Kidney tubule cell (primary cell): ENCODE measurements around the gene CFAP61.
A peak's percentile ranks its signal among the peaks of the same experiment; 100 is the strongest.

Experiments
- DNase-seq: peaks from one replicate; pipeline ENCODE4 v3.0.0-alpha.2; 2018; ENCODE audit warnings: low spot score

CFAP61 gene

GRCh38 chr20:20395903-20396568 is 343.7 kb downstream of the CFAP61 start:
- DNase-seq: no peak

- no peak for DNase-seq
Measured at GRCh38 chr20:20396794-20397193, 344.5 kb downstream of the CFAP61 start.

GRCh38 chr20:20398123-20398522 is 345.8 kb downstream of the CFAP61 start:
- DNase-seq: no peak

GRCh38 chr20:20399531-20400500 is 347.5 kb downstream of the CFAP61 start:
- DNase-seq: peak; percentile 22

- no peak for DNase-seq
Measured at GRCh38 chr20:20401991-20402390, 349.7 kb downstream of the CFAP61 start.

- no peak for DNase-seq
Measured at GRCh38 chr20:20404633-20405032, 352.3 kb downstream of the CFAP61 start.

- no peak for DNase-seq
Measured at GRCh38 chr20:20405623-20406022, 353.3 kb downstream of the CFAP61 start.

GRCh38 chr20:20406306-20406705 is 354.0 kb downstream of the CFAP61 start:
- no peak for DNase-seq

GRCh38 chr20:20407891-20408805 is 355.8 kb downstream of the CFAP61 start:
- DNase-seq: peak; percentile 25

GRCh38 chr20:20409331-20409730 is 357.0 kb downstream of the CFAP61 start:
- no peak for DNase-seq
